Measurements from ENCODE around the gene CITED4.

CITED4 gene

DNA sequence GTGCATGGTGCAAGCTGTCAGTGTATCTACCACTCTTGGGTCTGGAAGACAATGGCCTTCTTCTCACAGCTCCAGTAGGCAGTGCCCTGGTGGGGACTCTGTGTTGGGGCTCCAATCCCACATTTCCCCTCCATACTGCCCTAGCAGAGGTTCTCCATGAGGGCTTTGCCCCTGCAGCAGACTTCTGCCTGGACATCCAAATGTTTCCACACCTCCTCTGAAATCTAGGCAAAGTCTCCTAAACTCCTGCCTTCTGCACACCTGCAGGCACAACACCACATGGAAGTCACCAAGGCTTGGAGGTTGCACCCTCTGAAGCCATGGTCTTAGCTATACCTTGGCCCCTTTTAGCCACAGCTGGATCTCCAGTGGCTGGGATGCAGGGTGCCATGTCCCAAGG lies 31.8 kb upstream of the CITED4 start:
- no peak overlapping the region for H3K4me3 ChIP-seq (ENCODE audit: low read length in 2 of 2)
- H2BK12ac ChIP-seq (ENCODE audit: low read length) = no peak overlapping the region
- H4K91ac ChIP-seq (ENCODE audit: low read depth, low read length, poor library complexity) = no peak overlapping the region
- H2BK15ac ChIP-seq (ENCODE audit: low read length) = no peak overlapping the region
- H3K79me1 ChIP-seq (ENCODE audit: low read depth, low read length) = no peaks in the 10 kb centered on the region
- H4K8ac ChIP-seq (ENCODE audit: low read depth, low read length) = no peak overlapping the region
- H2BK120ac ChIP-seq (ENCODE audit: low read depth, low read length) = no peak overlapping the region
- H3K23ac ChIP-seq (ENCODE audit: low read depth, low read length, poor library complexity) = no peak overlapping the region
- no peak overlapping the region for H2BK5ac ChIP-seq (ENCODE audit: low read length)
- H3K18ac ChIP-seq (ENCODE audit: low read length) = no peak overlapping the region
- peaks cover 4 to 12% of the 10 kb centered on the region in 2 donors for H3K9me3 ChIP-seq (replicated peaks in 1 of 2; ENCODE audit: control insufficient read depth in 2 of 2, insufficient read depth in 1 of 2, low read depth in 1 of 2, low read length in 2 of 2)
- H3K27me3 ChIP-seq (ENCODE audit: control insufficient read depth in 3 of 3, insufficient read depth in 3 of 3, low read depth in 1 of 3, low read length in 3 of 3) = no peaks in the 10 kb centered on the region
- no peaks in the 10 kb centered on the region for H3K4me1 ChIP-seq (ENCODE audit: control insufficient read depth in 2 of 2, insufficient read depth in 1 of 2, low read depth in 1 of 2, low read length in 2 of 2)
- no peak overlapping the region for H3K27ac ChIP-seq (replicated peaks; ENCODE audit: low read length)
- no peaks in the 10 kb centered on the region for H3K36me3 ChIP-seq (replicated peaks in 1 of 2; ENCODE audit: control insufficient read depth in 2 of 2, insufficient read depth in 2 of 2, low read length in 2 of 2)
- no peak overlapping the region for H3K4ac ChIP-seq (ENCODE audit: low read length)
- no peak overlapping the region for H2AK5ac ChIP-seq (ENCODE audit: low read depth, low read length)
- no peak overlapping the region for H3K4me2 ChIP-seq (ENCODE audit: insufficient read depth, low read length, poor library complexity, severe bottlenecking)
- no peak overlapping the region for H2AFZ ChIP-seq (ENCODE audit: low read length)
- DNase-seq (ENCODE audit: low spot score) = no peak
- no peak overlapping the region for H3K14ac ChIP-seq (ENCODE audit: low read length)
- no peak overlapping the region for H3K9ac ChIP-seq (ENCODE audit: low read depth, low read length, poor library complexity)

DNA sequence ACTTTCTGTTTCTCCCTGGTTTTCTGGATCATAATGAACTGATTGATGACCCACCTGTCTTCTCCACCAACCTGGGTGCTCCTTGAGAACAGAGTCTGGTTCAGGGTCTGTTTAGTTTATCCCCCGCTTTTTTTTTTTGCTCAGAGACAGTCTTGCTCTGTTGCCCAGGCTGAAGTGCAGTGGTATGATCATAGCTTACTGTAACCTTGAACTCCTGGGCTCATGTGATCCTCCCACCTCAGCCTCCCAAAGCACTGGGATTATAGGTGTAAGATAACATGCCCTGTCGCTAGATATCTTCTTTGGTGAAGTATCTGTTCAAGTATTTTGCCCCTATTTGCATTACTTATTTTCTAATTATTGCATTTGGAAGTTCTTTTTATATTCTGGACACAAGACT lies 30.2 kb upstream of the CITED4 start:
- H4K91ac ChIP-seq (ENCODE audit: low read depth, low read length, poor library complexity) = no peak overlapping the region
- no CpG with 5 or more reads among the region's 2 CpGs for WGBS, 2 donors (ENCODE audit: extremely low coverage in 2 of 2, insufficient read length in 2 of 2, insufficient replicate concordance in 1 of 2)
- no peak overlapping the region for H3K4ac ChIP-seq (ENCODE audit: low read length)
- H3K14ac ChIP-seq (ENCODE audit: low read length) = no peak overlapping the region
- H3K4me2 ChIP-seq (ENCODE audit: insufficient read depth, low read length, poor library complexity, severe bottlenecking) = no peak overlapping the region
- no peaks in the 10 kb centered on the region for H3K79me1 ChIP-seq (ENCODE audit: low read depth, low read length)
- no peak overlapping the region for H2BK5ac ChIP-seq (ENCODE audit: low read length)
- DNase-seq (ENCODE audit: low spot score) = no peak
- no peaks in the 10 kb centered on the region for H3K36me3 ChIP-seq (replicated peaks in 1 of 2; ENCODE audit: control insufficient read depth in 2 of 2, insufficient read depth in 2 of 2, low read length in 2 of 2)
- H2BK120ac ChIP-seq (ENCODE audit: low read depth, low read length) = no peak overlapping the region
- H3K18ac ChIP-seq (ENCODE audit: low read length) = no peak overlapping the region
- no peaks in the 10 kb centered on the region for H3K4me1 ChIP-seq (ENCODE audit: control insufficient read depth in 2 of 2, insufficient read depth in 1 of 2, low read depth in 1 of 2, low read length in 2 of 2)
- peaks cover 0 to 7% (median 0%) of the 10 kb centered on the region in 3 experiments for H3K27me3 ChIP-seq (ENCODE audit: control insufficient read depth in 3 of 3, insufficient read depth in 3 of 3, low read depth in 1 of 3, low read length in 3 of 3)
- H2AK5ac ChIP-seq (ENCODE audit: low read depth, low read length) = no peak overlapping the region
- H3K4me3 ChIP-seq (ENCODE audit: low read length in 2 of 2) = no peak overlapping the region
- H2BK12ac ChIP-seq (ENCODE audit: low read length) = no peak overlapping the region
- H3K9me3 ChIP-seq (replicated peaks in 1 of 2; ENCODE audit: control insufficient read depth in 2 of 2, insufficient read depth in 1 of 2, low read depth in 1 of 2, low read length in 2 of 2) = peaks cover 4 to 12% of the 10 kb centered on the region in 2 donors
- no peak overlapping the region for H3K23ac ChIP-seq (ENCODE audit: low read depth, low read length, poor library complexity)
- H2BK15ac ChIP-seq (ENCODE audit: low read length) = no peak overlapping the region
- no peak overlapping the region for H2AFZ ChIP-seq (ENCODE audit: low read length)
- H4K8ac ChIP-seq (ENCODE audit: low read depth, low read length) = no peak overlapping the region
- no peak overlapping the region for H3K9ac ChIP-seq (ENCODE audit: low read depth, low read length, poor library complexity)
- H3K27ac ChIP-seq (replicated peaks; ENCODE audit: low read length) = no peak overlapping the region

GRCh38 chr1:40890771-40891170 lies 28.6 kb upstream of the CITED4 start:
- no CpG with 5 or more reads among the region's 2 CpGs for WGBS, 2 donors (ENCODE audit: extremely low coverage in 2 of 2, insufficient read length in 2 of 2, insufficient replicate concordance in 1 of 2)
- H3K4me2 ChIP-seq (ENCODE audit: insufficient read depth, low read length, poor library complexity, severe bottlenecking) = no peak overlapping the region
- H3K36me3 ChIP-seq (replicated peaks in 1 of 2; ENCODE audit: control insufficient read depth in 2 of 2, insufficient read depth in 2 of 2, low read length in 2 of 2) = no peaks in the 10 kb centered on the region

GRCh38 chr1:40887652-40888051 lies 25.5 kb upstream of the CITED4 start:
- H3K79me1 ChIP-seq (ENCODE audit: low read depth, low read length) = no peaks in the 10 kb centered on the region
- no peak overlapping the region for H3K4ac ChIP-seq (ENCODE audit: low read length)
- H3K18ac ChIP-seq (ENCODE audit: low read length) = no peak overlapping the region
- H2AK5ac ChIP-seq (ENCODE audit: low read depth, low read length) = no peak overlapping the region
- H2BK12ac ChIP-seq (ENCODE audit: low read length) = no peak overlapping the region
- H4K91ac ChIP-seq (ENCODE audit: low read depth, low read length, poor library complexity) = no peak overlapping the region
- no peak overlapping the region for H3K23ac ChIP-seq (ENCODE audit: low read depth, low read length, poor library complexity)
- no peak overlapping the region for H2BK120ac ChIP-seq (ENCODE audit: low read depth, low read length)
- H4K8ac ChIP-seq (ENCODE audit: low read depth, low read length) = no peak overlapping the region
- no peak overlapping the region for H2BK15ac ChIP-seq (ENCODE audit: low read length)
- no peaks in the 10 kb centered on the region for H3K9me3 ChIP-seq (replicated peaks in 1 of 2; ENCODE audit: control insufficient read depth in 2 of 2, insufficient read depth in 1 of 2, low read depth in 1 of 2, low read length in 2 of 2)
- peaks cover 0 to 23% (median 13%) of the 10 kb centered on the region in 3 experiments for H3K27me3 ChIP-seq (ENCODE audit: control insufficient read depth in 3 of 3, insufficient read depth in 3 of 3, low read depth in 1 of 3, low read length in 3 of 3)
- no peak overlapping the region for H3K4me3 ChIP-seq (ENCODE audit: low read length in 2 of 2)
- peaks cover 0 to 4% of the 10 kb centered on the region in 2 donors for H3K4me1 ChIP-seq (ENCODE audit: control insufficient read depth in 2 of 2, insufficient read depth in 1 of 2, low read depth in 1 of 2, low read length in 2 of 2)
- no peak overlapping the region for H3K27ac ChIP-seq (replicated peaks; ENCODE audit: low read length)
- H2BK5ac ChIP-seq (ENCODE audit: low read length) = no peak overlapping the region
- H2AFZ ChIP-seq (ENCODE audit: low read length) = no peak overlapping the region
- no peaks in the 10 kb centered on the region for H3K36me3 ChIP-seq (replicated peaks in 1 of 2; ENCODE audit: control insufficient read depth in 2 of 2, insufficient read depth in 2 of 2, low read length in 2 of 2)
- no CpG with 5 or more reads among the region's 6 CpGs for WGBS, 2 donors (ENCODE audit: extremely low coverage in 2 of 2, insufficient read length in 2 of 2, insufficient replicate concordance in 1 of 2)
- H3K14ac ChIP-seq (ENCODE audit: low read length) = no peak overlapping the region
- DNase-seq (ENCODE audit: low spot score) = no peak
- no peak overlapping the region for H3K9ac ChIP-seq (ENCODE audit: low read depth, low read length, poor library complexity)
- no peak overlapping the region for H3K4me2 ChIP-seq (ENCODE audit: insufficient read depth, low read length, poor library complexity, severe bottlenecking)

More at GRCh38 chr1:40890771-40891170, 28.6 kb upstream of the CITED4 start:
- peaks cover 4 to 12% of the 10 kb centered on the region in 2 donors for H3K9me3 ChIP-seq (replicated peaks in 1 of 2; ENCODE audit: control insufficient read depth in 2 of 2, insufficient read depth in 1 of 2, low read depth in 1 of 2, low read length in 2 of 2)
- no peak overlapping the region for H2AFZ ChIP-seq (ENCODE audit: low read length)
- H3K27me3 ChIP-seq (ENCODE audit: control insufficient read depth in 3 of 3, insufficient read depth in 3 of 3, low read depth in 1 of 3, low read length in 3 of 3) = peaks cover 0 to 15% (median 0%) of the 10 kb centered on the region in 3 experiments
- H3K4me1 ChIP-seq (ENCODE audit: control insufficient read depth in 2 of 2, insufficient read depth in 1 of 2, low read depth in 1 of 2, low read length in 2 of 2) = peaks cover 0 to 4% of the 10 kb centered on the region in 2 donors
- no peak overlapping the region for H2BK12ac ChIP-seq (ENCODE audit: low read length)
- H2BK15ac ChIP-seq (ENCODE audit: low read length) = no peak overlapping the region
- no peak overlapping the region for H2BK5ac ChIP-seq (ENCODE audit: low read length)
- H3K14ac ChIP-seq (ENCODE audit: low read length) = no peak overlapping the region
- H2BK120ac ChIP-seq (ENCODE audit: low read depth, low read length) = no peak overlapping the region
- H3K4ac ChIP-seq (ENCODE audit: low read length) = no peak overlapping the region
- no peak overlapping the region for H3K27ac ChIP-seq (replicated peaks; ENCODE audit: low read length)
- H4K8ac ChIP-seq (ENCODE audit: low read depth, low read length) = no peak overlapping the region
- H3K23ac ChIP-seq (ENCODE audit: low read depth, low read length, poor library complexity) = no peak overlapping the region
- no peak overlapping the region for H2AK5ac ChIP-seq (ENCODE audit: low read depth, low read length)
- no peak overlapping the region for H3K9ac ChIP-seq (ENCODE audit: low read depth, low read length, poor library complexity)
- H4K91ac ChIP-seq (ENCODE audit: low read depth, low read length, poor library complexity) = no peak overlapping the region
- H3K4me3 ChIP-seq (ENCODE audit: low read length in 2 of 2) = no peak overlapping the region
- H3K79me1 ChIP-seq (ENCODE audit: low read depth, low read length) = no peaks in the 10 kb centered on the region
- no peak for DNase-seq (ENCODE audit: low spot score)
- no peak overlapping the region for H3K18ac ChIP-seq (ENCODE audit: low read length)

Data from neuronal stem cell (in vitro differentiated cells).